Adipose tissue (tissue), 3 donors: ENCODE data around the gene TRAF3IP1. TPM values are rescaled to one million over a fixed set of nuclear protein-coding genes. Genes with fewer than 3 reads are reported as not detected.

Experiments
- H3K27ac ChIP-seq: one replicate; pipeline ENCODE4 v1.5.1; 2013; ENCODE audit warnings: low read depth, low read length
- WGBS, 3 donors: extraction: QIAGEN DNeasy Blood & Tissue Kit; methylation state at CpG; one replicate each; pipeline ENCODE4 v1.1.7; 2013; 5-methylcytosine and 5-hydroxymethylcytosine counted together
- polyA plus RNA-seq, 3 donors: library from polyadenylated mRNA; stranded (reverse); fragments of 200-250 nt; gene quantifications; one replicate each; pipeline ENCODE4 v1.2.3, GENCODE V29; 2013
- donor health status: healthy with polysubstance abuse.
- donor health status: Bipolar disorder and iron deficiency.
- donor health status: healthy.

TRAF3IP1 gene
- polyA plus RNA-seq, 3 donors: 3.1 to 7.8 (median 5.5) TPM

GRCh38 chr2:238446371-238446770, 126.1 kb downstream of the TRAF3IP1 start:
- WGBS, 3 donors: 95 to 97% (median 95%) methylated on average over 8 of the region's 8 CpGs
- H3K27ac ChIP-seq: no peak overlapping the region

GRCh38 chr2:238448031-238448955, 128.0 kb downstream of the TRAF3IP1 start:
- H3K27ac ChIP-seq: no peak overlapping the region
- WGBS, 3 donors: 85 to 89% (median 88%) methylated on average over 18 to 19 of the region's 19 CpGs

DNA sequence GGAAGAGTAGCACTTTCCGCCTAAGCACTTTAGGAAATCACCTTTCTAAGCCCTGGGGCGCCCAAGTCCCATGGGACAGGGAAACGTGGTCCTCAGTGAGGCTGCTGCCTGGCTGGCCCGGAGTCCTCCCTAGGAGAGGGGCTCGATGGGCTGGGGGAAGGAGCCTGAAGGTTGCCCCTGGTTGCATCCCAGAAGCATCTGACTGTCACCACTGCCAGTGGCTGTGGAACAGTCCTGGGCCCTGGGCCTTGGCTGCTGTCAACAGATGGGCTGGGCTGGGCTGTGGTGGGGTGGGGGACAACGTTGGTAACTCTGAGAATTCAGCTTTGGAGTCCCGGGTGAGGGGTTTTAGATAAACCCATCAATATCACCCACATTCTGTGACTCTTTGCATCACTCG, 128.9 kb downstream of the TRAF3IP1 start:
- WGBS, 3 donors: 84 to 86% (median 84%) methylated on average over 8 of the region's 8 CpGs
- no peak overlapping the region for H3K27ac ChIP-seq

DNA sequence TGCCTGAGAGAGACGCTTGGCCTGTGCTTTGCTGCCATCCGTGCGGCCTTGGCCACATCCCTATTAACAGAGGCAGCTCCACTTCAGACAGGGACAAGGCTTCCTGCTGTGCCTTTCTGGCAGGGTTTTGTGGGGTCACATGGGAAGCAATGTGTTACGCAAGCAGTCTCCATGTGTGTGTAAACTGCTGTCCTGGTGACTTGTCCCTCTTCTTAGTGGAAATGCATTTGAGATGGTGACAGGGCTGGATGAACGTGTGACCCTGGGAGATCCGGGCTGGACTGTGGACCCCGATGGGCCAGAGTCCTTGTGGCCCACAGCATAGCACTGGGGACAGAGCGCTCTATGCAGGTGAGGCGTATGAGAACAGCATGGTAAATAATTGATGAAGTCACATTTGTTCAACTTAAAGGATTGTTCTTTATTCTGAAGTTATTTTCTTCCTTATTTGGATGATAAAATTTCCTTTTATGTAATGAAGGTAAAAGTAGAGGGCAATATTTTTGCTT, 129.6 kb downstream of the TRAF3IP1 start:
- 51 to 82% (median 61%) methylated on average over 9 of the region's 9 CpGs for WGBS, 3 donors
- no peak overlapping the region for H3K27ac ChIP-seq

DNA sequence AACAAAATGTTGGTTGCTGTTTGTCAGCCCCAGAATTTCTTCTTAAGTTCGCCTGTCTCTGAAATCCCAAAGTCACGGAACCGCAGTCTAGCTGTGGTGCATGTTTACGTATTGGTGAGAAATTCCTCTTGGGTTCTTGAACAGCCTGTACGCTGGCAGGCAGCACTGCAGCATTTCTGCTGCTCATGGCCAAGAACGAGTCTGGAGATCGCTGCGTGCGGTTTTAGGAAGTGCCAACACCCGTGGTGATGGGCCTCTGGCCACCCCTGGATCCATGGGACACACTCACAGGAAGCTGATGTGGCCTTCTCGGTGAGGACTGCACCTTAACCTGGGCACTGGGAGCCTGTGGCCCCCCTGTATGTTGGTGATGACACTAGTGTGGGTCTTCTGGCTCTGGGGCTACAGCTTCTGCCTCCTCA, 130.1 kb downstream of the TRAF3IP1 start:
- H3K27ac ChIP-seq: no peak overlapping the region
- 80 to 97% (median 81%) methylated on average over 11 of the region's 11 CpGs for WGBS, 3 donors

Other genes starting within 250 kb of the TRAF3IP1 start
- under 1 TPM; 0.04 to 0.67 (median 0.06) TPM for gene ESPNL, start 220.2 kb upstream of the TRAF3IP1 start, polyA plus RNA-seq
- 1 to 10 TPM in 2 of 3 donors, under 1 TPM in 1; 0.22 to 2.5 (median 1.0) TPM for gene KLHL30, start 181.8 kb upstream of the TRAF3IP1 start, polyA plus RNA-seq
- 1 to 10 TPM in 1 of 3 donors, under 1 TPM in 1, not detected in 1; 0.41 to 2.1 TPM for gene ERFE, start 161.5 kb upstream of the TRAF3IP1 start, polyA plus RNA-seq
- gene ILKAP, start 116.8 kb upstream of the TRAF3IP1 start, polyA plus RNA-seq: 10 to 100 TPM; 25.7 to 39.0 (median 30.7) TPM
- gene HES6, start 80.5 kb upstream of the TRAF3IP1 start, polyA plus RNA-seq: 10 to 100 TPM in 1 of 3 donors, 1 to 10 TPM in 2; 2.9 to 24.4 (median 3.5) TPM
- gene PER2, start 31.9 kb upstream of the TRAF3IP1 start, polyA plus RNA-seq: 1 to 10 TPM; 3.6 to 5.6 (median 4.9) TPM
- gene ASB1, start 106.4 kb downstream of the TRAF3IP1 start, polyA plus RNA-seq: 10 to 100 TPM in 2 of 3 donors, 1 to 10 TPM in 1; 7.1 to 17.7 (median 17.7) TPM